ENCODE data around the gene ESRRA. TPM values are rescaled to one million over a fixed set of nuclear protein-coding genes. Genes with fewer than 3 reads are reported as not detected.

ESRRA gene
- total RNA-seq, 4 donors from 2014 or later: 26.0 to 39.3 (median 28.7) TPM

DNA sequence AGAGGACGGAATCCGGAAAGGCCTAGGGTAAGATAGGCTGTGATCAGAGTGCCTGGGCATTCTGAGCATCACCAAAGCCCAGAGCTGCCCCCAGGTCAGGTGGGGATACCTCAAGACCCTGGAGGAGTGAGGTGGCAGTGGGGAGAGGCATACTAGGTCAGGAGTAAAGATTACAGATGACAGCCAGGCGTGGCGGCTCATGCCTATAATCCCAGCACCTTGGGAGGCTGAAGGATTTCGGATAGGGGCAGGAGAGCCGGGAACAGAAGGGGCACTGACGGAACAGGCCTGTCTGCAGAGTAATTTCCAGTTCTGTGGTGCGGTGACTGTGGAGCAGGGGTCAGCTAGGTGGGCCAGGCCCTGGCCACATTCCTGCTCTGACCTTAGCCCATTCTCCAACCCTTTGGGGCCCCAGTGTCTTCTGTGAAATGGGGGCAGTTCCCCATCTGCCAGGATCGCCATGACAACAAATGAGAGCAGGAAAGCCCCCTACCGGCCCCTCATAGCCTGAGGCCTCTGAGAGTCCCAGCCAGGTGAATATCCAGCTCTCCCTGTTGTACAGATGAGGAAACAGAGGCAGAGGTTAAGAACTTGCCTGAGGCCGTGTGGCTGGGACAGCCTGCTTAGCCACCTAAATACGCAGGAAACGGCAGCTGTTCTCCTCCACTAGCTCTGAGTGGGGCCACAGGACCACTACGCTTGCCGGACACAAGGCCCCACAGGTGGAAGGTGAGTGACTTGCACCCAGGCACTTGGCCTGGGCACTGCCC is 30.1 kb upstream of the ESRRA start:
- Histone ChIP-seq H3K36me3 (peaks cover 0 to 43% (median 0%) of the 10 kb centered on the region in 3 donors), H3K4me1 (peaks cover 0 to 21% (median 4%) of the 10 kb centered on the region in 4 donors), H3K4me3 (no peak overlapping the region), H3K9me3 (no peaks in the 10 kb centered on the region), H3K27me3 (no peaks in the 10 kb centered on the region), H3K27ac (no peak overlapping the region)
- no peak for DNase-seq (ENCODE audit: low spot score in 2 of 2)
- 81 to 89% methylated on average over 12 to 15 of the region's 15 CpGs for WGBS, 2 donors
- TF ChIP-seq CTCF (IDR thresholded peaks at IDR 0.05) (no peak), POLR2A (IDR thresholded peaks at IDR 0.05) (no peak), EP300 (IDR thresholded peaks at IDR 0.05) (no peak)

GRCh38 chr11:64275841-64276240 is 29.5 kb upstream of the ESRRA start:
- Histone ChIP-seq H3K27ac (no peak overlapping the region), H3K9me3 (no peaks in the 10 kb centered on the region), H3K36me3 (peaks cover 0 to 46% (median 0%) of the 10 kb centered on the region in 3 donors), H3K4me3 (no peak overlapping the region), H3K27me3 (no peaks in the 10 kb centered on the region), H3K4me1 (peaks cover 0 to 21% (median 4%) of the 10 kb centered on the region in 4 donors)
- WGBS, 2 donors: 89 to 100% methylated on average over 2 of the region's 2 CpGs
- TF ChIP-seq POLR2A (IDR thresholded peaks at IDR 0.05) (no peak), EP300 (IDR thresholded peaks at IDR 0.05) (no peak), CTCF (IDR thresholded peaks at IDR 0.05) (no peak)
- DNase-seq (ENCODE audit: low spot score in 2 of 2): no peak

- TF ChIP-seq CTCF (IDR thresholded peaks at IDR 0.05) (no peak), POLR2A (IDR thresholded peaks at IDR 0.05) (no peak), EP300 (IDR thresholded peaks at IDR 0.05) (no peak)
- DNase-seq (ENCODE audit: low spot score in 2 of 2): no peak
- 70 to 73% methylated on average over 16 to 17 of the region's 17 CpGs for WGBS, 2 donors
- H3K27ac ChIP-seq: peak overlapping the region in 1 of 4 donors; percentile 10
- no peak overlapping the region for H3K4me3 ChIP-seq
- no peaks in the 10 kb centered on the region for H3K9me3 ChIP-seq
- H3K36me3 ChIP-seq: peaks cover 0 to 55% (median 0%) of the 10 kb centered on the region in 3 donors
- H3K27me3 ChIP-seq: no peaks in the 10 kb centered on the region
- H3K4me1 ChIP-seq: peaks cover 0 to 17% (median 2%) of the 10 kb centered on the region in 4 donors
Measured at GRCh38 chr11:64276653-64277431, 28.5 kb upstream of the ESRRA start.

DNA sequence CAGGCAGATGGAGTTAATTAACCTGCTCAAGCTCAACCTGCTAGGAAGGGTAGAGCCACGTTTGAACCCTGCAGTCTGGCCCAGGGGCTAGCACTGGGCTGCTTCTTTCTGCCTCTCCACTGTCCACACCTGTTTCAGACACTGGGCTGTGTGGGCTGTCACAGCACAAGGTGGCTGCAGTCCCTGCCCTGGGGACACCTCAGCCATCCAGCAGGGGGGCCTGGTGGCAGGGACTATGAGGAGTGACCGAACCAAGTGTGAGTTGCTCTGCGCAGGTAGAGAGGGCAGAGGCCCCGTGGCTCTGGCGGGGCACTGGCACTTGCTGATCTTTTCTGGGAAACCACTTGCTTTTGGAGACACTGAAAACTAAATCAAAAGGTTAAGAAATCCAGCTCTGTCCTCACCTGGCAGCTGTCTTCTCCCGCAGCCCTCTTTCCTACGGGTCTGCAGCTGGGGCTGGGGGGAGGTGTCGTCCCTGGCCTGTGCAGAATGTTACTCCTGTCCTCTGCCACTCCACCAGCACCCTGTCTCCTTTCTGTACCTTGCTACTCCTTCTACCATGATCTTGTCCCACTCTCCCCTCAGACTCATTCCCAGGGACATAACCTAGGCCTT is 26.6 kb upstream of the ESRRA start:
- Histone ChIP-seq H3K4me1 (peaks cover 0 to 22% (median 9%) of the 10 kb centered on the region in 4 donors), H3K36me3 (peaks cover 0 to 61% (median 0%) of the 10 kb centered on the region in 3 donors), H3K4me3 (no peak overlapping the region), H3K27ac (no peak overlapping the region), H3K9me3 (no peaks in the 10 kb centered on the region), H3K27me3 (no peaks in the 10 kb centered on the region)
- WGBS, 2 donors: 80 to 92% methylated on average over 7 to 8 of the region's 8 CpGs
- TF ChIP-seq EP300 (IDR thresholded peaks at IDR 0.05) (no peak), POLR2A (IDR thresholded peaks at IDR 0.05) (no peak), CTCF (IDR thresholded peaks at IDR 0.05) (no peak)
- no peak for DNase-seq (ENCODE audit: low spot score in 2 of 2)

Measured in tibial nerve (tissue), 4 donors.